ENCODE measurements around the gene PXDN.
"Not testable (repeated sequence)": the region's sequence is repeated elsewhere in the genome, so short reads cannot be mapped to it uniquely, and the experiment has no call there.

The PXDN gene

DNA sequence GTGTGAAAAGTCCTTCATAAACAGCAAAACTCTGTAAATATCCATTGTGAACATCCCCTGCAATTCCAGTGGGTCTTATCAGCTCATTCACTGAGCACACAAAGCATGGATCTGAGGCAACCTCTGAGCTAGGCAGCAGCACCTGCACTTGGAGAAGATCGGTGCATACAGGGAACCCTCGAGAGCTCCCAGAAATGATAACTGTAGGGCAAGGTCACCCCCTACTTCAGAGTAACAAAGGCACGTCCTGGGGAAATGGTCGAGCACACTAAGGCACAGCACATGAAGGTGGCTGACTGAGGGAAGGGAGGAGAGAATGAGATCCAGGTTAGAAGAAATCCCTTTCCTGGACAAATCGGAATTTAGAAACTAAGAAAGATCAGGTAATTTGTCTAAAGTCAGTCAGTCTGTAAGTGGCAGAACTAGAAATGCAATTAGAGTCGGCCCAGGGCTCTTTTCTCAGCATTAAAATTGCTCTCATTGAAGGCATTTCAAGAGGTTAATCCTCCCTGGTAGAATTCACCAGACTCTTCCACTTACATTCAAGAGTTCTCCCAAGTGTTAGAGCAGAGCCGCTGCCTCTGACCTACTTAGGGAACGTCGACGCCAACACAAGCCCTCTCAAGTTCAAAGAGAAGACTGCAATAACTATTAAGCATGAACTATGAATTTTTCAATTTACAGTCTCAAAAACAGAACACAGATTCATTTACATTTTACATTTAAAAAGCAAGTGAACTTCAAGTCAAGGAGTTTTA lies 45.9 kb downstream of the PXDN start:
- no peak for DNase-seq

DNA sequence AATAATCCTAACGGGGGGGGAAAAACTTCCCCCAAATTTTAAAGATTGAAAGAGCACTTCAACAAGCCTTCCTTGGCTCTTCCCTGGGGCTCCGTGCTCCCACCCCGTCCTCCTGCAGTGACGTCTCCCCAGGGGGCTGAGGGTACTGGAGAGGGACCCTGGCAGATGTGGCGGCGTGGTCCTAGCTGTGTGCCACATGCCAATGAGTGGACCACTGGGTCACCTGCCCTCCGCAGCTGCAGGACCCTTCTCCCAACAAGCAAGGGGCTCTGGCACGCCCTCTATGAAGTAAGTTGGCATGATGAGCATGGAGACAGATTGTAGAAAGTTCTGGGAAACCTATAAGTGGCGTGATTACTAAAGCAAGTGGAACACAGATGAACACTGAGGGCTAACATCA lies 46.7 kb downstream of the PXDN start:
- no peak for DNase-seq

DNA sequence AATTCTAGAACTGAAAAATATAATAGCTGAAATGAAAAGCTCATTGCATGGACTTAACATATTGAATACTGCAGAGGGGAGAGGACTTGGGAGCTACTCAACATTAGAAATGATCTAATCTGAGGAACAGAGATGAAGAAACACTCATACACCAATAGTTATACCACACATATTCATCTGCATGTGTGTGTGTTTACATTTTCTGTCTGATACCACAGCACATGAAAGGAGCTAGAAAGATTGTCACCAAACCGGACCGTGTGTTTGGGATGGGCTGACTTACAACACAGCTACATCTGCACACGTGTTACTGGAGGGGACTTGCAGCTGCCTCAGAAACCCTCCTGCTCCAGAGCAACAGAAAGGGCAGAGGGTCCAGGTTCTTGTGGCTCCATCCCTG lies 47.8 kb downstream of the PXDN start:
- DNase-seq = no peak

DNA sequence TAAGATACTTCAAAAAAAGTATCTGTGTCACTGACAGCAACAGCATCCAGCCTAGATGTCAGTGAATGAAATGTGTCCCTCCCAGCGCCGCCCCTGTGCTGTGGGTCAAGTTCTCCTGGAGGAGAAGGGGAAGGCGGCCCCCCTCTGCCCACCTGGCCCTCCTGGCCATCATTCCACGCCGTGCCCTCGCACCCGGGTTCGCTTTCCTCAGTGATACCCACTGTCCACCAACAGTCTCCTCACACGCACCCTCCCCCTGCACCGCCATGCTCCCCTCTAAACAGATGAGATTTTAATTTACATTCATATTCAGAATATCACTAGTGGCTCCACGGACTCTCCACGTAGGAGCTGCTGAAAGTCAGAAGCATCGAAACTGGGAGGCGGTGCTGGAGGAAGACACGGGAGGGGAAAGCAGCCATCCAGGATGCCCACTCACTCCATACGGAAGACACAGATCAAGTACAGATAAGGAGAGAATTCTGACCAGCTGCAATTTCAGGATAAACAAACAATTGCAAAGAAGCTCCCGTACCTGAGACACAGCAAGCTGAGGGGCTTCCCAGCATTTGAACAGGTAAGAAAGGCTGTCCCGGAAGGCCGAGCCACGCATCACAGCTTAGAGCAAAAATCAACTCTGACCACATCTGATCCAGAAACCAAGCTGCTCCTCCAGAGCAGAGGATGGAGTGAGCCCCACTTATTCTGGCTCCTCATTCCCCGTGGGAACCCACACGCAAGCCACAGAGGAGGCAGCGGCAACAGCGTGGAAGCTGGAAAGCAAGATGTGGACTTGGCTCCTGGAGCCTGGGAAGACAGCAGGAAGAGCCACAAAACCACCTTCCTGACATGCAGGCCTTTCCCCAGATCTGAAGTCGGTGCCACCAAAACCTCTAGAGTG lies 49.7 kb downstream of the PXDN start:
- DNase-seq = no peak

DNA sequence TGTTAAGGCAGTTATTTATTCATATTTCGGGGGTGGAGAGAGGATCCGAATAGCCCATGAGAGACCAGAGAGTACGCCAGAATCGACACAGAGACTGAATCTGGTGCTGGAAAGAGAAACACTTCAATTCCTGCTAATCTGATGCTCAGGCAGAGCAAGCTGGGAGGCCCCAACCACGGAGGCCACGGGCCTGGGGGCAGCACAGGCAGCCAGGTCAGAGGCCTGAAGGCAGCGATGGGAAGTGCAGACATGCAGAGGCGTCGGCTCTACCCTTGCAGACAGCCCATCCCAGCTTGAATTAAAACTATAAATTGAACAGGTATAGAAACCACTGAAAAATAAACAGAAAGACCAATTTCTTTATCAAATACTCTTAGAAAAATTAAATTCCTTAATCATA lies 50.6 kb downstream of the PXDN start:
- DNase-seq = no peak

DNA sequence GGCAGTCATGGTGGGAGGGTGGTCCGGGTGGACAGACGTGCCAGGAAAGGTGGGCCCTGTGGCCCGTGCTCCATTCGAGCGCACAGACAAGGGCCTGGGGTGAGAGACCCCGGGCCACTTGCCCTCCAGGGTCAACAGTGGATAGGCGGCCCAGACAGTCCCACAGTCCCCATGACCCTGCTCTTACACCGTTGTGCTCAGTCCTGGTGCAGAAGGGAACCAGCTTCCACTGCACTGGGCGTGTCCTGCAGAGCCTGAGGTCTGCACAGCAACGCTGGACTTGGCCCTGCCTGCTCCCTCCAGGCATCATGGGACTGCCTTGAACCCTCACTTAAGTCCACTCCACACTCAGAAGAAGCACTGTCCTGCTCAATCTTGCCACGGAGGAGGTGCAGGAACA lies 52.0 kb downstream of the PXDN start:
- DNase-seq = no peak

DNA sequence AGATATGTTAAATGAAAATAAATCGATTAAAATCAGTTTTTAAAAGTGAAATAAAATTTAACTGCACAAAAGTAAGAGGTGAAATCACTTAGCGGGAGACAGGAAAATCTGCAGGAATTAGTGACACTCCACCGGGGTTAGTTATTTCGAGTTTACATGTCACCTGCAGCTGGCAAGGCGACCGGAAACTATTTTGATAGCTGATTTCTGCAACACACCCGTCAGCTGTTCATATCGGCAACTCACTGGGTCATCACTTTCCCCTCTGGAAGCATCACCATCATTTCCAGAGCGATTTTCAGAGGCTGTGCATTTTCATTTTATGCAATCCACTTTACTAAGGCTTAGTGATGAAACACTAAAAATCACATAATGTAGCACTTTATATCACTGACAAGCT lies 52.9 kb downstream of the PXDN start:
- DNase-seq = no peak

DNA sequence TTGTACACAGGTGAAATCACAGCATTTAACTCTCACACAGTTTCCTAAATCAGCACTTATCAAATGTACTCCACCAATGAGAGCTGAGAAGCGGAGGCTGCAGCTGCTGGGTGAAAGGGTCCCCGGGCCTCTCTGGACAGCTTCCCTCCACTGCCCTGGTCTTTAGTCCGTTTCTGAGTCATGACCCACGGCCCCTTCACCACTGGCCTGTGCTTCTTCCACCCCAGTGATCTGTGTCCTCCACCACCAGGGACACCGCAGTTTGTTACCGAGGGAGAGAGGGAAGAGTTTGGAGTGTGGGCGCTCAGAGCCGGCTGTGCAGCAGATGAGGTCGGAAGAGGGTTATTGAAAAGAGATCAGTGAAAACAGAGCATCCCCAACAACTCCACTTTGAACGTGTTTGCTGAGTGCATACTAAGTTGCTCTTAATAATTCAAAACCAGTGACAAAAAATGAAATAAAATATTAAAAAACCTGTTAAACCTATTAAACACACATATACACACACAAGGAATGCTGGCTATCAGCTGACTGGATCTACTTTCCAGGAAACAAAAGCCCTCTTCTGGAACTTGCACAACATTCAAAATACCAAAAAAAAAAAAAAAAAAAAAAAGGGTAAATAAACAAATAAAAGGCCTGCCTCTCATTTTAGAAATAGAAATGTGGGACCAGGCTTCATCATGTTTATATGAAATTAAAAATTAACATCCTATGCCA lies 54.1 kb downstream of the PXDN start:
- DNase-seq = no peak

DNA sequence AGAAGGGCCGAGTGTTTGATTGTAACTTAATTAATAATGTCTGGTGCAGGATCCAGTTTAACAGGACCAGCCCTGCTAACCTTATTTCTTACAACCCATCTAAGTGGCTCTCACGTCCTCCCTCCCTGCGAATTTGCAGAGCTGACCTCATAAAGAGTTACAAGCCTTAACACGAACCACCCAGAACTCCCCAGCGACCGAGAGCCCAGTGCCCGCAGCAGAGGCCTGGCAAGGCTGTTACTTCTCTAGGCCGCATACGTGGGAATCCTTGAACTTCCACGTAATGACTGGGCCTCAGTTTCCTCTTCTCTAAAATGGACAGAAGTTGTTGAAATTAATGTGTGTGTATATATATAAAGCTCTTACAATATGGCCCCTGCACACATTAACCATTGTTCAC lies 55.5 kb downstream of the PXDN start:
- no peak for DNase-seq

DNA sequence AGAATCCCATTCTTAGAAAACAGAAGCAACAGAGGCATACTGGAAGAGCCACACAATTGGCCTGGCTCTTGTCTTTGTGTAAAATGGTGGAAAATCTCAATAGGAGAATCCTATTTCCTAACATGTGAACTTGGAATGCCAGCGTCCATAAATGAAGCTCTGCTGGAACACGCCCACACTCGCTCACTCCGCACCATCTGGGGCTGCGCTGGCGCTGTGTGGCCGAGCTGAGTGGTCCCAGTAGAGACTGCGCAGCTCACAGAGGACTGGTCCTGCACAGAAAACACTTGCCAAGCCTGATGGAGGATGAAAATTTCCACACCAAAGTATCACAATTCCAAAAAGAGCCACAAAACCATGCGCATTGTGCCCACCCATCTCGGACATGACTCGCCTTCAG lies 56.2 kb downstream of the PXDN start:
- DNase-seq = no peak

DNA sequence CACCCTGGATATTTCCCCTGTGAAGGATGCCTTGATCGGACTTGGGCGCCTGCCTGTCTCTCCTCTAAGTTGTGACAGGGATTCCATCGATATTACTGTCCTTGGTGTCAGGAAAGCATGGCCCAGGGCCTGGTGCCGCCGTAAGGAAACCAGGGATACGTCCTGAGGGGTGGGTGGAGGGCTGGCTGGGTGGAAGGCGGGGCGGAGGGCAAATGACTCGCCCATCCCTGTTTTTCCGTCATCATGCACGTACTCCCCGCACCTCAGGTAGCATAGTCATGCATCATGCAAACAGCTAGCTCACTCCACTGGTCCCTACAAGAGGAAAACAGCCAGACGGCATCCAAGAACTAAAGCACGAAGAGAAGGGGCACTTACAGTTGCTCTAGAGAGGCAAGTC lies 57.1 kb downstream of the PXDN start:
- DNase-seq = no peak

DNA sequence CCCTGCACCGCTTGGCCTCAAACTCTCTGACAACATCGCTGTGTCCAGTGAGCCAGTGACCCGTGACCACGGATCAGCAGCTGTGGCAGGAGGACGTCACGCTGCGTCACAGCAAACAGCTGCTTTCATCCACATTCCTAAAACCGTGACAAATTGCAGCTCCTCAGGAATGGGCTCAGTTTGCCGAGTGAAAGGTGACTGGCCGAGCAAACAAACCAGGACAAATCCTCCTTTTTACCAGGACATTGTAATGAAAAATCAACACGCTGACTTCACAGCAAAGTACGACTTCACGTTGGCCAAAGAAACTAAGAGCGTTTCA lies 57.6 kb downstream of the PXDN start:
- no peak for DNase-seq

DNA sequence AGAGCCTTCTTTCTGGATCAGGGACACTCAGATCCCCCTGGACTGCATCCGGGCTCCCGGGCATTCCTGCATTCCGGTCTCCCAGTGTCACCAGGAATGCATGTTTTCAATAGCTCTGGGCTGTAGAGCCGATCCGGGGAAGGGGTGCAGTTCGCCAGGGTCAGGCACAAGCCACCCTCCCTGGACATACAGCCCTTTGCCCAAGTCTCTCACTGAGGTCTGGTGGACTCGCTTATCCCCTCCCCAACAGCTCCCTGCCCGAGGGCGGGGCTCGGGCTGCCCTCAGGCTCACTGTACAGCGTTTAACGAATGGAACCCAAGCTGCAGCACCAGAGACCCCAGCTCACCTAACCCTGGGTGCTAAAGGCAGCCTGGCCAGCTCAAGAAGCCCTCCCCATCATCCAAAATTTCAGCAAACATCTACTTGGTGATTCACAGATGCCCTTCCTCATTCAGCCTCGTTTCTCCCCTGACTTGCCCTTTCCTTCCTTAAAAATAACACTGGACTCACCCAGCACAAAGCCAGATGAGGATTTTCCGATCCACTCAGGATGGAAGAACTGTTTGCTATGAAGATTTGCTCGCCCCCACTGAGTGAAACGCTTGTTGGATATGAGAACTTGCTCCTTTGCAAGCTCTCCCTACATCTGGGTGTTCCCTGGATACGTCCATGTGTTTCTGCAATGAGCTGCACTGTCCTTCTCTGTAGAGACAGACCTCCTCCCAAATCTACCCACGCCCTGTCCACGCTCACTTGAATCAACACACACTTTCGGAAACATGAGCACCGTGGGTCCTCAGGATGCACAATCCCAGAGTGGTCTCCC lies 58.1 kb downstream of the PXDN start:
- no peak for DNase-seq

DNA sequence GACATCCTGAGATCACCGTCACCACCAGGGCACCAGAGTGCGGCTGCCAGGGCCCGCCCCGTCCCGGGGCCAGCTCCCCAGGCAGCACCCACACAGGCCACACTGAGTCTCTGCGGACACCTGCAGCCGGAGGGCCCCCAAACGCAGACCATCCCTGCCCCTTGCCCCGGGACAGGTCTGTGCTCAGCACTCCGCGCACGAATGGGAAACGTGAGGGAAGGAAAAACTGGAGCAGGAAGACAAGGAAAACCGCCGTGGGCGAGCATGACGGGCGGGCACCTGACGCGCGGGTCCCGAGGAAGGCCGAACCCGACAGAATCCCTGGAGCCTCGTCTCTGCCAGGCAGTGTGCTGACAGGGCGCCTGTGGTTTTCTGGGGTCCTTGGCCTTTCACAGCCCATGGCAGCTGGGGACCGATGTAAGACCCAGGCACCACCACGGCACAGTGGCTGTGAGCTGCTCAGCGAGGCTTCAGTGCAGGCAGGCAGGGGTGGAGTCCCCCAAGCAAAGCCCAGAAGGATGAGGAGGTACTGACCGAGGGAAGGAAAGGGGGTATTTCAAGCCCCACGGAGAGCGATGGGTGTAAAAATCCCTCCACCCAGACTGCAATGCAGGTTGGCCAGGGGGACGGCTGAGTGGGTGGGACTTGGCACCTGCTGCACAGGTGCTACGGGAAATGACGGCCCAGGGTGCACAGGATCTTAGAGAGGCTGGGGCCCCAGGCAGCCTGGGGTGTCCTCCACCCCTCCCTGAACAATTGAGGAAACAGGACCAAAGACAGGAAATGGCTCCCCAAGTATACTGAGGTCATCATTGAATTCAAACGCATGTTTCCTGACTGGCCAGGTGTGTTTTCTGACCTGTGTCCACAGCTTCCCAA lies 59.0 kb downstream of the PXDN start:
- no peak for DNase-seq

DNA sequence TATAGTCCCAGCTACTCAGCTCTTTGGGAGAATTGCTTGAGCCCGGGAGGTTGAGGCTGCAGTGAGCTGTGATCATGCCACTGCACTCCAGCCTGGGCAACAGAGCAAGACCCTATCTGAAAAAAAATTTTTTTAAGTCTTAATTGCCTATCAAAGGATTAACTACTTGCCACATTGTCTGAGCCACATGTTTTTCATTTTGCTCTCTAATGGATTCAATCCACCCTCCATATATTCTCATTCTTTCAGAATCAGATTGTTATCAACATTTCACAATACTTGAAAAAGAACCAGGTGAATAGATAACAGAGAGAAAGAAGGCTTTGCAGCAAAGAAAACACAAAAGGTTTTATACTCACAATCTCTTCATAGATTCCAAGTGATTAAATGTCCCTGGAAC lies 61.0 kb downstream of the PXDN start:
- no peak for DNase-seq

DNA sequence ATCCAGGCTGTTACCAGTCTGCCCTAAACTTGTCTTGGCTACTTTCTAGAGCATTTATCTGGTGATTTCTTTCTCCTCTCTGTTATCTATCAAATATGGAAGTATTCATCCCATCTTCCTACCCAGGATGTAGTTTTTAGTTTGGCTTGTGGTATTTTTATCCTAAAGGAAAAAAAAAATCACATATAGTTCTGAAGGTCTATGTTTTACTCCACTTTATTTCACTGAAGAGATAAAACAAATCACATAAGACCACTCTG lies 62.2 kb downstream of the PXDN start:
- no peak for DNase-seq

DNA sequence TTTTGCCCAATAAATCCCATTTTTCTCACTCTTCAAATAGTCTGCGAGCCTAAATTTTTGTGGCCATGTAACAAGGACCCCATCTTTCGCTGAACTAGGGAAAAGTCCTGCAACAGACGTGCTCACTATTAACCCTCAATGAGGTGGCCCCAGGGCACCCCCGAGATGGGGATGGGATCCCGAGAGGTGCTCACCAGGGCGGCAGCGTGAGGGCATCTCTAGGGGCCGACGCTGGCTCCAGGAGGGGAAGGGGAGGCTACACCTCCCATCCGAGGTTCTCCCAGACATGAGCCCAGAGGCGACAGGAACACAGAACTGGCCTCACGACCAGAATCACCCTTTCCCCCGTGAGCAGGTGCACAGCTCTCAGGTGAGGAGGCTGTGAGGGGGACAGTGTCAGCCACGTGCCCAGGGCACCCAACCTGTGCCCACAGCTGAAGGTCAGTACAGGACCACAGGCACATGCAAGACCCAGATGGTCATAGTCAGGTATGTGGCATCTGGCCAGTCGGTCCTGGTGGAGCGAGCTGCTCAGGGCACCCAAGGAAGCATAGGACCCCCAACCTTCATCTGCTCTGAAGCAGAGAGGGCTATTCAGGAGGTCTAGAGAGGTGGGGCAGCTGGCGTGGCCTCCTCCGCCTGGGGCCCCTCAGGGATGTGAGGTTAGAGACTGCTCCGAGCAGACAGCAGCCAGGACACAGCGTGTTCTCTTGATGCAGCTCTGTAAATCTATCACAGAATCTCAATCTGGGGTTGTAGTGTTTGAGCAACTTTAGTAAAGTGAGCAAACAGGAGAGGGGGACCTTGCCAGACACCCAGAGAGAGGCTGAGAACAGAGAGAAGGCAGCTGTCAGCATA lies 62.8 kb downstream of the PXDN start:
- DNase-seq = no peak

DNA sequence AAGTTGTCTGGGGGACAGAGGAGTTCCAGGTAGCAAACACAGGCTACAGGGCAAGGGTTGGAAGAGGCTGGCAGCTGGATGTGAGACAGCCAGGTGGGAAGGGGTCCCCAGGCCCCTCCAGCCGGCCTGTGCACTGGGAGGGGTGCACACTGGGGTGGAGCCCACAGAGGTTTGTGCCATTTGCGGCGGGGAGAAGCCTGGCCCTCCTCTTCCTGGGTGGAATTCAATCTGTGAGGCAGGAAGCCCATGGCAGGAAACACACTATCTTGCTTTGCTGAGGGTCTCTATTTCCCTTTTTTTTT lies 63.3 kb downstream of the PXDN start:
- DNase-seq = no peak

DNA sequence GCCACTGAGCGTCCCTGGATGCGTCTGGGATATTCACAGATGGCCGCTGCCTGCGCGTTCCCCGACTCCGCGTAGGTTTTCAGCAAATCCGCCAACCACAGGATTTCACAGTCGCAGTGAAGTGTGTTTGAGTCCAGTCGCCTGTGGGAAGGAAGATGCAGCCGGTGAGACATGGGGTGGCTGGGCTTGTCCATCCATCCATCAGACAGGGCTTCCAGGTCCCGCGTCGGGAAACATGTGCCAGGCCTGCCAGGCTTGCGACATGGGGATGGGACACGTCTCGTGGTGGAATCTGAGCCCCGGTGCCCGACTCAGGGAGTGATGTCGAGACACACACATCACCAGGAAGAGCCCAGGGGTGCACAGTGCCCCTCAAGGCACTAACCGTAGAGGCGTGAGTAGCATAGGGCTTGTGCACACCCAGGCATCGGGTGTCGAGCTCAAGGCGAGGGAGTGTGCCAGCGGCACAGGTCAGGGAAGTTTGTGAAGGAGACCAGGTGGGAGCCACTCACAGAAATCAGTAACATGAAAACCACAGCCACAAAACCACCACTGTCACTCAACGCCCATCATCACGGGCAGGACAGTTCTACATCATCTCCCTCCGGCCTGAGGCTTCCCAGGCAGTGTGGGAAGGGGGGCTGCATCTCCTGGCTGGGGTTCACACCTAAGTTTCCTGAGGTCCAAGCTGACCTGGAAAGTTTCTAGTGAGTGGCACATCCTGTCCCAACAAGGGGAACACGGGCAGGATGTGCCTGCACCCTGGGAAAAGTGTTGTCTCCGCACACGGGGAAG lies 63.9 kb downstream of the PXDN start:
- DNase-seq = no peak

DNA sequence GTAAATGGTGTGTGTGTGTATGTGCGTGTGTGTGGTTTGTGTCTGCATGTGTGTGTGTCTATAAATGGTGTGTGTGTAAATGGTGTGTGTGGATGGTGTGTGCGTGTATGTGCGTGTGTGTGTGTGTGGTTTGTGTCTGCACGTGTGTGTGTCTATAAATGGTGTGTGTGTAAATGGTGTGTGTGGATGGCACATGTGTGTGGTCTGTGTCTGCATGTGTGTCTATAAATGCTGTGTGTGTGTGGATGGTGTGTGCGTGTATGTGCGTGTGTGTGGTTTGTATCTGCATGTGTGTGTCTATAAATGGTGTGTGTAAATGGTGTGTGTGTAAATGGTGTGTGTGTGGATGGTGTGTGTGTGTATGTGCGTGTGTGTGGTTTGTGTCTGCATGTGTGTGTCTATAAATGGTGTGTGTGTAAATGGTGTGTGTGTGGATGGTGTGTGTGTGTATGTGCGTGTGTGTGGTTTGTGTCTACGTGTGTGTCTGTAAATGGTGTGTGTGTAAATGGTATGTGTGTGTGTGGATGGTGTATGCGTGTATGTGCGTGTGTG lies 64.8 kb downstream of the PXDN start:
- DNase-seq = not testable (repeated sequence)

All from activated CD4-positive, alpha-beta T cell treated with anti-CD3 and anti-CD28 coated beads, Interleukin-2, Interleukin-6, amounts not matched to agents 100 ng/mL and 50 ng/mL, durations not matched to agents 16 hours and 8 hours (primary cell).